ACC112 (cell line): ENCODE data around the gene HLX.

Source experiments
- H2AFZ ChIP-seq: fragments of 200-600 bp; sonication (generic); one replicate; pipeline ENCODE4 v1.6.0; 2017; ENCODE audit warnings: antibody characterized with exemption, low read length; ENCODE audit not compliant: unreplicated experiment
- H3K27ac ChIP-seq: fragments of 200-600 bp; sonication (generic); 2 replicates; pipeline ENCODE4 v1.5.1; 2014; ENCODE audit warnings: low read depth, mild to moderate bottlenecking, antibody characterized with exemption, low read length, moderate library complexity
- H3K27me3 ChIP-seq: fragments of 200-600 bp; sonication (generic); 2 replicates; pipeline ENCODE4 v1.6.1; 2014; ENCODE audit warnings: mild to moderate bottlenecking, antibody characterized with exemption, low read length, moderate library complexity, mixed read lengths; ENCODE audit not compliant: insufficient read depth
- H3K36me3 ChIP-seq: fragments of 200-600 bp; sonication (generic); 2 replicates; pipeline ENCODE4 v1.6.1; 2016; ENCODE audit warnings: mild to moderate bottlenecking, antibody characterized with exemption, low read length, moderate library complexity, mixed read lengths; ENCODE audit not compliant: insufficient read depth
- H3K4me1 ChIP-seq: fragments of 200-600 bp; sonication (generic); one replicate; pipeline ENCODE4 v1.6.1; 2016; ENCODE audit warnings: low read length, mixed read lengths; ENCODE audit not compliant: insufficient read depth, unreplicated experiment, control insufficient read depth
- H3K4me3 ChIP-seq: fragments of 200-600 bp; sonication (generic); 2 replicates; pipeline ENCODE4 v1.5.1; 2014; ENCODE audit warnings: mild to moderate bottlenecking, low read depth, low read length
- H3K79me2 ChIP-seq: fragments of 200-600 bp; sonication (generic); one replicate; pipeline ENCODE4 v1.6.0; 2016; ENCODE audit warnings: low read length; ENCODE audit not compliant: control insufficient read depth, unreplicated experiment, insufficient read depth

HLX gene

GRCh38 chr1:220882061-220882891 lies 3.0 kb downstream of the HLX start:
- H2AFZ ChIP-seq = peak overlapping the region; percentile 5
- H3K27ac ChIP-seq = peak overlapping the region; percentile 80
- H3K4me1 ChIP-seq = peaks cover 13% of the 10 kb centered on the region
- H3K4me3 ChIP-seq = peak overlapping the region; percentile 90
- H3K79me2 ChIP-seq = peaks cover 21% of the 10 kb centered on the region
- peaks cover 3% of the 10 kb centered on the region; the same call in 1 of the 2 replicates for H3K36me3 ChIP-seq
- no peaks in the 10 kb centered on the region for H3K27me3 ChIP-seq

GRCh38 chr1:220884109-220884980 lies 5.1 kb downstream of the HLX start:
- H2AFZ ChIP-seq = no peak overlapping the region
- H3K4me1 ChIP-seq = peaks cover 13% of the 10 kb centered on the region
- no peak overlapping the region for H3K27ac ChIP-seq
- H3K36me3 ChIP-seq = peaks cover 3% of the 10 kb centered on the region; the same call in 1 of the 2 replicates
- no peak overlapping the region for H3K4me3 ChIP-seq
- no peaks in the 10 kb centered on the region for H3K27me3 ChIP-seq
- peaks cover 21% of the 10 kb centered on the region for H3K79me2 ChIP-seq

GRCh38 chr1:220884981-220885918 lies 6.0 kb downstream of the HLX start:
- Histone ChIP-seq H2AFZ (no peak overlapping the region), H3K79me2 (peaks cover 16% of the 10 kb centered on the region), H3K36me3 (peaks cover 3% of the 10 kb centered on the region; the same call in 1 of the 2 replicates), H3K4me1 (peaks cover 13% of the 10 kb centered on the region), H3K4me3 (no peak overlapping the region), H3K27me3 (no peaks in the 10 kb centered on the region), H3K27ac (no peak overlapping the region)

GRCh38 chr1:220885971-220886370 lies 6.7 kb downstream of the HLX start:
- H3K27ac ChIP-seq = no peak overlapping the region
- peaks cover 13% of the 10 kb centered on the region for H3K4me1 ChIP-seq
- H2AFZ ChIP-seq = no peak overlapping the region
- peaks cover 9% of the 10 kb centered on the region for H3K79me2 ChIP-seq
- H3K27me3 ChIP-seq = no peaks in the 10 kb centered on the region
- peaks cover 3% of the 10 kb centered on the region; the same call in 1 of the 2 replicates for H3K36me3 ChIP-seq
- no peak overlapping the region for H3K4me3 ChIP-seq

GRCh38 chr1:220886470-220887201 lies 7.4 kb downstream of the HLX start:
- Histone ChIP-seq H2AFZ (no peak overlapping the region), H3K27me3 (peaks cover 6% of the 10 kb centered on the region; the same call in 1 of the 2 replicates), H3K27ac (no peak overlapping the region), H3K4me3 (no peak overlapping the region), H3K36me3 (peaks cover 3% of the 10 kb centered on the region; the same call in 1 of the 2 replicates), H3K4me1 (peaks cover 13% of the 10 kb centered on the region), H3K79me2 (peaks cover 7% of the 10 kb centered on the region)

GRCh38 chr1:220887202-220887519 lies 7.9 kb downstream of the HLX start:
- H3K27me3 ChIP-seq = peaks cover 11% of the 10 kb centered on the region; the same call in 1 of the 2 replicates
- peak overlapping the region; percentile 56; the same call in 1 of the 2 replicates for H3K4me3 ChIP-seq
- H3K27ac ChIP-seq = no peak overlapping the region
- H2AFZ ChIP-seq = no peak overlapping the region
- H3K4me1 ChIP-seq = peaks cover 9% of the 10 kb centered on the region
- H3K36me3 ChIP-seq = peaks cover 3% of the 10 kb centered on the region; the same call in 1 of the 2 replicates
- H3K79me2 ChIP-seq = peaks cover 2% of the 10 kb centered on the region

GRCh38 chr1:220887520-220888416 lies 8.5 kb downstream of the HLX start:
- peaks cover 3% of the 10 kb centered on the region; the same call in 1 of the 2 replicates for H3K36me3 ChIP-seq
- H3K4me3 ChIP-seq = peak overlapping the region; percentile 56
- H2AFZ ChIP-seq = no peak overlapping the region
- H3K79me2 ChIP-seq = no peaks in the 10 kb centered on the region
- H3K4me1 ChIP-seq = peaks cover 3% of the 10 kb centered on the region
- H3K27ac ChIP-seq = no peak overlapping the region
- H3K27me3 ChIP-seq = peaks cover 17% of the 10 kb centered on the region

GRCh38 chr1:220888417-220888986 lies 9.3 kb downstream of the HLX start:
- no peak overlapping the region for H3K4me3 ChIP-seq
- H3K27me3 ChIP-seq = peaks cover 23% of the 10 kb centered on the region
- H3K79me2 ChIP-seq = no peaks in the 10 kb centered on the region
- peaks cover 3% of the 10 kb centered on the region; the same call in 1 of the 2 replicates for H3K36me3 ChIP-seq
- no peak overlapping the region for H2AFZ ChIP-seq
- no peak overlapping the region for H3K27ac ChIP-seq
- no peaks in the 10 kb centered on the region for H3K4me1 ChIP-seq

GRCh38 chr1:220889333-220889732 lies 10.1 kb downstream of the HLX start:
- H3K27me3 ChIP-seq = peaks cover 23% of the 10 kb centered on the region

More at GRCh38 chr1:220889333-220889732, 10.1 kb downstream of the HLX start:
- Histone ChIP-seq H3K4me3 (no peak overlapping the region), H3K79me2 (no peaks in the 10 kb centered on the region), H3K4me1 (no peaks in the 10 kb centered on the region), H2AFZ (no peak overlapping the region), H3K36me3 (peaks cover 3% of the 10 kb centered on the region; the same call in 1 of the 2 replicates), H3K27ac (no peak overlapping the region)
